Measurements from ENCODE around the gene DNM2.
A peak's percentile ranks its signal among the peaks of the same experiment; 100 is the strongest.
"Not testable (repeated sequence)": the region's sequence is repeated elsewhere in the genome, so short reads cannot be mapped to it uniquely, and the experiment has no call there.

The DNM2 gene

DNA sequence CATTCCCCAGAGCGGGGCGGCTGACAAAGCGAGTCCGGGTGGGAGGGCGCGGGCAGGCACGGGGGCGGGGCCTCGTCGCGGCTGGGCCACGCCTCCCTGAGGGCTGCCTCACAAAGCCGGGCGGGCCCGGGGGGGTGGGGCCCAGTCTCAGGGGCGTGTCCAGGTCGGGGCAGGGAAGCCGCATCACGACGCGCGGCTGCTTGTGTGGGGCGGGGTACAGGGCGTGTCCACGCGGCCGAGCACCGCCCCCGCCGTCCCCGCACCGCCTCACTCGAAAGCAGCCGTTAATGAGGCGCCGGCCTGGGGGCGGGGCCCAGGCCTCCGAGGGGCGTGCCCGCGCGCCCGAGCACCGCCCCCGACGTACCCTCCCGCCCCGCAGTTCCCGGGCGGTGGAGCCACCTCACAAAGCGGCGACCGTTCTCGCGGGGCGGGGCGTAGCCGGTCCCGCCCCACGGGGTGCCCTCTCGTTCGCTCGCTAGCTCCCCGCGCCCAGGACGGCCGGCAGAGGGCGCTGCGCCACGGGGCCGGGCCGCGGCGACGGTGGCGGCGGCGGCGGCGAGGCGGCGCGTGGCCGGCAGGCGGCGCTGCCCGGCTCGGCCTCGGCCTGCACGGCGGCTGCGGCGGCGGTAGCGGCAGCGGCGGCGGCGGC is 153.2 kb downstream of the DNM2 start, which contains the start of gene CARM1:
Gene CARM1 (plus strand): TSS at position 599 of the 649 bp plus-strand sequence. CDS start 150 bp downstream, outside the sequence.
- DNase-seq = peak; percentile 89

DNA sequence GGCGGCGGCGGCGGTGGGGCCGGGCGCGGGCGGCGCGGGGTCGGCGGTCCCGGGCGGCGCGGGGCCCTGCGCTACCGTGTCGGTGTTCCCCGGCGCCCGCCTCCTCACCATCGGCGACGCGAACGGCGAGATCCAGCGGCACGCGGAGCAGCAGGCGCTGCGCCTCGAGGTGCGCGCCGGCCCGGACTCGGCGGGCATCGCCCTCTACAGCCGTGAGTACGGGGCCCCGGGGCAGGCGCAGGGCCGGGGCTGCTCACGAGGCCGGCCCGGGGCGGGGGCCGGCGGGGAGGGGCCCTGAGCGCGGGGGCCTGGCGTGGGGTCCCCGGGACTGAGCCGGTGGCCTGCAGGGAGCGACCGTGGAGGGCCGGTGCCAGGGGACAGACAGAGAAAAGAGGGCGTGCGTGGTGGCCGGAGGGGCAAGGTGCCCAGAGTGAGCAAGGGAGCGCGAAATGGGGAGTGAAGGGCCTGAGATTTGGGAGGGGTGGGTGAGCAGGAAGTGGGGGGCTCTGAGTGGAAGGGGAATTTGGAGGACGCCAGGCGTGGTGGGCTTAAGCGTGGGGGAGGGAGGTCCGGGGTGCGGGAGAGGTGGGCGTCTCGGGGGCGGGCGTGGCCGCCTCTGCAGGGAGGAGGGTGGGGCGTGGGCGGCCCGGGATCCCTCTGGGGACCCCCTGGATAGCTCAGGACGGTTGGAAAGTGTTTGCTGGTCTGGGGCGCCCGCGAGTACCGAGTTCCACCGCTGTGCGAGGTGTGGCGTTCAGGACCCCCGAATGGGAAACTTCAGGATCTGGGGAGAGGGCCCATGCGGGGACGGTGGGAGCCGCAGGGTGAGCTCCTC is 154.0 kb downstream of the DNM2 start:
- no peak for DNase-seq

DNA sequence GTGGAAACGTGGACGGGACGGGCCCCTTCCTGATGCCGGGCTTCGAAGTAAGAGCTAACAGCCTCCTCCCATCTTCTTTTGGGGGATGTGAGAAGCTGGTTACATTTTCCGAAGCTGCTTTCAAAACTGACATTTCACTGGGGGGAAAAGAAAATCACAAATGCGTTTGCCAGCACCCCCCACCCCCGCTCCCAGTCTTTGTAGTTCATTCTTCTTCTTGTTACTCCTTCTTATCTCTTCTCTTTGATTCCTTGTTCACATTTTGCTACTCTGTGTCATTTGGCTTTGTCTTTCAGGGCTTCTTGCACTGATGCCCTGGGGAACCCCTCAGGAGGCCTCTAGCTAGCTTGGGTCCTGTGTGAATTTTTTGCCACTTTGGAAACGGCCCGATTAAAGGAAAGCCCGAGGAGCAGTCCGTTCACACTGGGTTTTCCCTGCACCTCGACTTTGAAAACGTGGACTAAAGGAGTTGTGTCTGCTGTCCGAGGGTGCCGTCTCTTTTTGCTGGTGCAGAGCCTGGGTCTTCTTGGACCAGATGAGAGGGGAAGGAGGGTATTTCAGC is 154.7 kb downstream of the DNM2 start:
- no peak for DNase-seq

- no peak for DNase-seq
Measured at GRCh38 chr19:10874024-10874423, 156.1 kb downstream of the DNM2 start.

GRCh38 chr19:10876459-10877240 is 158.8 kb downstream of the DNM2 start:
- DNase-seq = no peak

- DNase-seq = not testable (repeated sequence)
Measured at GRCh38 chr19:10877608-10878007, 159.7 kb downstream of the DNM2 start.

DNA sequence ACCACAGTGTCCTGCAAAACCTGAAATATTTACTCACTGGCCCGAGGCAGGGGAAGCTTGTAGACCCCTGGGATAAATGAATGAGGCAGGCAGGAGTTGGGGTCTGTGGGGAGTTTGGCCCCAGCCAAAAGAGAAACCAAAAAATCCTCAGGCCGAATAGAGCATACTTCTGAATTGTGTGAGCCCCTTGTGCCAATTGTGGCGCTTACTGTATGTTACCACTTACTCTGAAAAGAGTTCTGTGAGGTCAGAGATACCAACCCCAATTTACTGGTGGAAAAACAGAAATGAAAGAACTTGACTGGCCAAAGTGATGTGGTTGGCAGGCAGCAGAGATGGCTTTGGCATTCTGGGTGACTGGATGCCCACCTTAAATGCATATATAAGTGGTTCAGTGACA is 160.4 kb downstream of the DNM2 start:
- DNase-seq = no peak
